Lower leg skin (tissue), 4 donors: ENCODE data around the gene KCNG4. TPM values are rescaled to one million over a fixed set of nuclear protein-coding genes. Genes with fewer than 3 reads are reported as not detected.

Experiments
- DNase-seq, 2 donors: peaks; one replicate each; pipeline ENCODE4 v3.0.0-alpha.2; 2019; ENCODE audit warnings: low spot score in 2 of 2
- H3K4me3 ChIP-seq: fragments of 200-600 bp; sonication (generic); 2 replicates; pipeline ENCODE4 v1.5.1; 2017; ENCODE audit warnings: mild to moderate bottlenecking, low read depth; ENCODE audit not compliant: poor library complexity, severe bottlenecking
- CTCF ChIP-seq, 3 donors: fragments of 450-650 bp; IDR thresholded peaks; one replicate each; pipeline ENCODE4 v1.5.1; 2016; ENCODE audit warnings: antibody characterized with exemption in 3 of 3, mild to moderate bottlenecking in 3 of 3, moderate library complexity in 2 of 3
- POLR2A ChIP-seq, 2 donors: fragments of 450-650 bp; IDR thresholded peaks; one replicate each; pipeline ENCODE4 v1.6.1; 2016 to 2017; ENCODE audit warnings: antibody characterized with exemption in 2 of 2, mild to moderate bottlenecking in 1 of 2, moderate library complexity in 1 of 2
- WGBS, 2 donors: methylation state at CpG; one replicate each; pipeline ENCODE4 v1.1.5; 2018; 5-methylcytosine and 5-hydroxymethylcytosine counted together
- intact Hi-C: fragments of 100-400 bp; cut with DNase I; formaldehyde crosslinking; loops from one replicate; pipeline ENCODE4 v1.15.0; 2023; ENCODE audit warnings: low total_unique reads
- total RNA-seq, 4 donors: library from RNA; depleted of rRNA; stranded (reverse); fragments of >200 nt; gene quantifications; one replicate each; pipeline ENCODE4 v1.1.0, GENCODE V29; 2016

Gene KCNG4
- total RNA-seq, 4 donors from 2014 or later: not detected

DNA sequence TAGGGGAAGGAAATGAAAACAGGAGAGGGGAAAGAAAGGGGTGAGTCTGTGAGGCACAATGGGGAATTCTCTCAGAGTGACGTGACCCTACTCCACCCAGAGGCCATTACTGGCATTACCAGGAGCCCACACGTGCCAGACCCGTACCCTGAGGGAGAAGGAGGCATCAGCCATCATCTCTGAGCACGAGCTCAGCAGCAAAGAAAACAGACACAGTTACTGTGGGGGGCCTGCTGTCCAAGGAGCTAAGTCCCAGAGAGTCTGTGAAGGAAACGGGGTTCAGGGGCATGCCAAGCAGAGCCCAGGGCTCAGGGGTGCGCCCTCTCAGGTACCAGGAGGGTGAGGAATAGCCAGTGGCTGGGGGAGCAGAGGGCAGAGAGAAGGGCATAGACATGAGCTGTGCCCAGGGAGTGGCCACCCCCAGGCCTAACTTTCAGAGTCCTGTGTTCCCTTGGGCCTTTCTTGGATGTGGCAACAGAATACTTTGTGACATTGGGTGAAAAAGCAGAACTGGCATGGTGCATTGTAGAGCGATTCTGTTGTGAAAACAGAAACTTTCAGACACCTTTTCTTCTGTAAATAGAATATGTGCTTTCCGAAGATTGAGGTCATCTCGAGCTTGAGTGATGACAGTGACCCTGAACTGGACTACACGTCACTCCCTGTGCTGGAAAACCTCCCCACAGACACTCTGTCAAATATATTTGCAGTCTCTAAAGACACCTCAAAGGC, 64.3 kb downstream of the KCNG4 start:
- no peak overlapping the region for H3K4me3 ChIP-seq
- DNase-seq: peak in 1 of 2 donors; percentile 66
- 36 to 37% methylated on average over 10 of the region's 10 CpGs for WGBS, 2 donors
- TF ChIP-seq POLR2A (IDR thresholded peaks at IDR 0.05): no peak
- peak in 1 of 3 donors; percentile 82 for TF ChIP-seq CTCF (IDR thresholded peaks at IDR 0.05)
- intact Hi-C loops: loop anchor here (5.0 kb wide), 1 partner anchor 228 kb away; no protein-coding TSS in a partner anchor

DNA sequence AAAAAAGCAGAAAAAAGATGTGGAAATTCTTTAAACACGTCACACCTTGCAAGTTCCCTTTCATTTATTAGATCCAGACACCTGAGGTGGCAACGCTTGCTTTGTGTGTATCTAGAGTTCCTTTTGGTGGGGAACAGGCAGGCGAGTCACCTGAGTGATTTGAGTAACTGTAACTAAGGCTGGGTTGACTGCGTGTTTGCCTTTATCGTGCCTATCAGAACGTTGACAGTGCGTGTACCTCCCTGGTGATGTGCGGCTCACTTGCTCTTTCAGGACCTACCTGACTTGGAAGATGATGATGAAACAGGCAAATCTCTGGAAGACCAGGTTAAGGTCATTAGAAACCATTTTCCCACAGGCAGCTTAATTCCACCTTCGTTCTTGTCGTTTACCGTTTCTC, 65.4 kb downstream of the KCNG4 start:
- DNase-seq: no peak
- H3K4me3 ChIP-seq: no peak overlapping the region
- intact Hi-C loops: no loop called here
- WGBS, 2 donors: 80 to 81% methylated on average over 11 of the region's 11 CpGs
- no peak for TF ChIP-seq CTCF (IDR thresholded peaks at IDR 0.05)
- TF ChIP-seq POLR2A (IDR thresholded peaks at IDR 0.05): no peak

DNA sequence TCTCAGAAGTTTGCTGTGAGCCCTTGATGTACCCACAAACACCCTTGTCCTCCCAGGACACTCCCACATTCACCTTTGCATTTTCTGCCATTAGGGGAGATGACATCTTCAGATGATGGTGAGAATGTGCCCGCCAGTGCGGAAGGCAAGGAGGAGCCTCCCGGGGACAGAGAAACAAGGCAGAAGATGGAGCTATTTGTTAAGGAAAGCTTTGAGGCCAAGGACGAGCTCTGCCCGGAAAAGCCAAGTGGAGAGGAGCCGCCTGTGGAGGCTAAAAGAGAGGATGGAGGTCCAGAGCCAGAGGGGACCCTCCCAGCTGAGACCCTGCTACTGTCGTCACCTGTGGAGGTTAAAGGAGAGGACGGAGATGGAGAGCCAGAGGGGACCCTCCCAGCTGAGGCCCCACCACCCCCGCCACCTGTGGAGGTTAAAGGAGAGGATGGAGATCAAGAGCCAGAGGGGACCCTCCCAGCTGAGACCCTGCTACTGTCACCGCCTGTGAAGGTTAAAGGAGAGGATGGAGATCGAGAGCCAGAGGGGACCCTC, 70.0 kb downstream of the KCNG4 start:
- intact Hi-C loops: no loop called here
- no peak for DNase-seq
- TF ChIP-seq POLR2A (IDR thresholded peaks at IDR 0.05) (no peak), CTCF (IDR thresholded peaks at IDR 0.05) (no peak)
- 73 to 82% methylated on average over 11 of the region's 11 CpGs for WGBS, 2 donors
- H3K4me3 ChIP-seq: no peak overlapping the region

Other genes with a start within 250 kb of the KCNG4 start
- gene SLC38A8, start 197.2 kb downstream of the KCNG4 start, total RNA-seq: not detected
- gene MBTPS1, start 123.1 kb downstream of the KCNG4 start, total RNA-seq: 10 to 100 TPM; 57.0 to 98.8 (median 81.4) TPM
- 10 to 100 TPM in 3 of 4 donors, 1 to 10 TPM in 1; 8.0 to 14.2 (median 12.0) TPM for gene HSDL1, start 94.8 kb downstream of the KCNG4 start, total RNA-seq
- 1 to 10 TPM in 1 of 4 donors, under 1 TPM in 1, not detected in 2; 0.71 to 1.0 TPM for gene DNAAF1, start 94.7 kb downstream of the KCNG4 start, total RNA-seq
- gene TAF1C, start 53.0 kb downstream of the KCNG4 start, total RNA-seq: 10 to 100 TPM; 35.8 to 41.8 (median 36.5) TPM
- 1 to 10 TPM in 1 of 4 donors, under 1 TPM in 1, not detected in 2; 0.96 to 1.2 TPM for gene ADAD2, start 48.9 kb downstream of the KCNG4 start, total RNA-seq
- gene WFDC1, start 54.9 kb upstream of the KCNG4 start, total RNA-seq: 1 to 10 TPM in 2 of 4 donors, under 1 TPM in 1, not detected in 1; 0.91 to 2.2 (median 1.3) TPM
- gene ATP2C2, start 128.5 kb upstream of the KCNG4 start, total RNA-seq: 100 to 1,000 TPM in 1 of 4 donors, 10 to 100 TPM in 3; 51.7 to 133 (median 57.7) TPM